Gastrocnemius medialis (tissue), 4 donors: ENCODE data around the gene TM2D3.

ENCODE experiments used
- POLR2A ChIP-seq, 2 donors: fragments of 450-650 bp; IDR thresholded peaks; one replicate each; pipeline ENCODE4 v1.6.1; 2017; ENCODE audit warnings: antibody characterized with exemption in 2 of 2, mild to moderate bottlenecking in 2 of 2, moderate library complexity in 2 of 2
- TF ChIP-seq, protein P1 (sequence below), 5 experiments: fragments of 450-650 bp in 3 of 5; fragments of 200-600 bp in 2 of 5; sonication (generic) in 2 of 5; IDR thresholded peaks in 4 of 5; conservative IDR thresholded peaks in 1 of 5; 1 replicate in 4 of 5; 2 replicates in 1 of 5; pipeline ENCODE4 v1.5.1; 2016 to 2019; ENCODE audit warnings: antibody characterized with exemption in 5 of 5, mild to moderate bottlenecking in 3 of 5, moderate library complexity in 3 of 5

DNA sequence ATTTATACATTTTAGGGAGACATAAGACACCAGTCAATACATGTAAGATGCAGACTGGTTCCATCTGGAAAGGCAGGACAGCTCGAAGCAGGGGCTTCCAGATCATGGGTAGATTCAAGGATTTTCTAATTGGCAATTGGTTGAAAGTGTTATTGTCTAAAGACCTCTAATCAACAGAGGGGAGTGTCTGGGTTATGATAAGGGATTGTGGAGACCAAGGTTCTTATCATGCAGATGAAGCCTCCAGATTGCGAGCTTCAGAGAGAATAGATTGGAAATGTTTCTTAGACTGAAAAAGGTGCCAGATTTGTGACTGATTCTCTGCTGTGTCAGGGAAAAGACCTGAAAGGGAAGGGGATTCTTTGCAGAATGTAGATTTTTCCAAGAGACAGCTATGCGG, 15.1 kb downstream of the TM2D3 start:
- no peak for TF ChIP-seq POLR2A (IDR thresholded peaks at IDR 0.05)
- TF ChIP-seq, protein P1, sequence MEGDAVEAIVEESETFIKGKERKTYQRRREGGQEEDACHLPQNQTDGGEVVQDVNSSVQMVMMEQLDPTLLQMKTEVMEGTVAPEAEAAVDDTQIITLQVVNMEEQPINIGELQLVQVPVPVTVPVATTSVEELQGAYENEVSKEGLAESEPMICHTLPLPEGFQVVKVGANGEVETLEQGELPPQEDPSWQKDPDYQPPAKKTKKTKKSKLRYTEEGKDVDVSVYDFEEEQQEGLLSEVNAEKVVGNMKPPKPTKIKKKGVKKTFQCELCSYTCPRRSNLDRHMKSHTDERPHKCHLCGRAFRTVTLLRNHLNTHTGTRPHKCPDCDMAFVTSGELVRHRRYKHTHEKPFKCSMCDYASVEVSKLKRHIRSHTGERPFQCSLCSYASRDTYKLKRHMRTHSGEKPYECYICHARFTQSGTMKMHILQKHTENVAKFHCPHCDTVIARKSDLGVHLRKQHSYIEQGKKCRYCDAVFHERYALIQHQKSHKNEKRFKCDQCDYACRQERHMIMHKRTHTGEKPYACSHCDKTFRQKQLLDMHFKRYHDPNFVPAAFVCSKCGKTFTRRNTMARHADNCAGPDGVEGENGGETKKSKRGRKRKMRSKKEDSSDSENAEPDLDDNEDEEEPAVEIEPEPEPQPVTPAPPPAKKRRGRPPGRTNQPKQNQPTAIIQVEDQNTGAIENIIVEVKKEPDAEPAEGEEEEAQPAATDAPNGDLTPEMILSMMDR (IDR thresholded peaks at IDR 0.05 in 4 of 5, conservative IDR thresholded peaks at IDR 0.05 in 1 of 5), result no peak
